ENCODE data around the gene TOLLIP.
A peak's percentile ranks its signal among the peaks of the same experiment; 100 is the strongest.

Gene TOLLIP

DNA sequence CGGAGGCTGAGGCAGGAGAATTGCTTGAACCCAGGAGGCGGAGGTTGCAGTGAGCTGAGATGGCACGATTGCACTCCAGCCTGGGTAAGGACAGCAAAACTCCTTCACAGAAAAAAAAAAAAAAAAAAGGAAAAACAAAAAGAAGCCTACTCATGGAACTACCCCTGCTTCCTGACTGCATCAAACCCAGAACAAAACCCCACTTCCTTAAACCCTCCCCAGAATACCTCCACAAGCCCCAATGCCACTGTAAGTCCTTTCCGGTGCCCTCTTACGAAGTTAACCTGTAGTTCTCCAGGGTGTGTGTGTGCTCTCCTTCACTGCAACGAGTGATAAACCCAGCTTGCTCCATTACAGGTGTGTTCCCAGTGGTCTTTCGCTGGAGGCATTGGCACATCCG lies 8.6 kb upstream of the TOLLIP start:
- no peak for DNase-seq (ENCODE audit: low read depth in 4 of 4, low spot score in 1 of 4)

DNA sequence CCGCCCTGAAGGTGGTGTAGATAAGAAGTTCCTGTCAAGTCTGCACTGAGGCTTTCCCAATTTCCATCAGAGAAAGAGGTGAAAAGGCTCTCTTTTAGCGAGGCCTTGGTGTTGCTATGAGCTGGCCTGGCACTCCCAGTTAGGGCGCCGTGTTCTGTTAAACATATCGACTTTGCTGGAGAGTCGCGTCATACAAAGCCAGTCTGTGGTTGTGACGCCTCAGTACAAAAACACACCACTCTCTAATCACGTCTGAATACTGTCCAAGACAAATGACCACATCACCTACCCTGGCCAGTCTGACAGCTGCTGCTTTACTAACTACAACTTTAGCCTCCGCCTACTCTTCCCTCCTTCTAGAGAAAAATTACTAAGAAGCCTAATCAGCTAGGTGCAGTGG lies 8.0 kb upstream of the TOLLIP start:
- no peak for DNase-seq (ENCODE audit: low read depth in 4 of 4, low spot score in 1 of 4)

DNA sequence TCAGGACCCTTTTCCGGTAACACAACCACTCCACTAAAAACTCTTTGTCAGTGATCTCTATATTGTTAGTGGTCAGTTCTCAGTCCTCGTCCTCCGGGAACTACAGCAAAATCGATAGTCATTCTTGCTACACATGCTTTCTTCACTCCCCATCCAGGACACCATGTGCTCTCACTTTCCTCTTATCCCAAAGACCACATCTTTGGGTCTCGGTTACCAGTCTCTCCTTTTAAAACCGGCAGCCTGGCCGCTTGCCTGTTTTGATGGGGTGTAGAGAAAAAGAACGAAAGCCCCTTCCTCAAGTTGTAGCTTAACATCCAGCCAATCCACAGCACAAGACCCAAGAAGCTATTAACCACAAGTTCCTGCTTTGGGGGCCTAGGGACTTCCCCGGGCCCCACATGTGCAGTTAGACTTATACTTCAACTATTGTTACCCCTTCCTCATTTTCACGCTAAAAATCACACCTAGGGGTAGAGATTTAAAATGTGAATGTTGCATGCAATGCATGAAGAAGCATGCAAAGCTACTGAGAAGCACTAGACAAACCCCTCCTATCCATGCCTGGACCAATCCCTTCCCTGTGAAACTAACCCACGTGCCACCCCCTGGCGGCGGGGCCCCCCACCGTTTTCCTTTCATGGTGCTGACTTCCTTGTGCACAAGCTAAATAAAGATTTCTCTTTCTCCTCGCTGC lies 1.5 kb upstream of the TOLLIP start:
- DNase-seq (ENCODE audit: low read depth in 4 of 4, low spot score in 1 of 4): peak in 1 of 4 experiments; percentile 33

DNA sequence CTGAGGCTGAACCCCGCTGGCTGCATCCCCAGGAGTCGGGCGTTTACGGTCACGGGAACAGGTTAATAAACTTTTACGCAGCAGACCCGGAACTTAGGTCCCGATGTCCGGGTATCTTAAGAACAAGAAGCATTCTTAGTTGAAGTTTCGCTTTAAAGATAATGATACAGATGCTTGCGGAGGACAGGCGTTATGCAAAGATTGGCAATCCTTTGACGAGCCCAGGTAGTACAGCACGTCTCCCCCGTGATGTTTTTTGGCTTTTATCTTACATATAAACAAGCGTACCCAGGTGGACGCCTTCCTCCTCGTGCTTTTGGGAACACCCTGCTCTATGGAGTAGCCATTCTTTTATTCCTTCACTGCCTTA lies 871 bp upstream of the TOLLIP start:
- no peak for DNase-seq (ENCODE audit: low read depth in 4 of 4, low spot score in 1 of 4)

DNA sequence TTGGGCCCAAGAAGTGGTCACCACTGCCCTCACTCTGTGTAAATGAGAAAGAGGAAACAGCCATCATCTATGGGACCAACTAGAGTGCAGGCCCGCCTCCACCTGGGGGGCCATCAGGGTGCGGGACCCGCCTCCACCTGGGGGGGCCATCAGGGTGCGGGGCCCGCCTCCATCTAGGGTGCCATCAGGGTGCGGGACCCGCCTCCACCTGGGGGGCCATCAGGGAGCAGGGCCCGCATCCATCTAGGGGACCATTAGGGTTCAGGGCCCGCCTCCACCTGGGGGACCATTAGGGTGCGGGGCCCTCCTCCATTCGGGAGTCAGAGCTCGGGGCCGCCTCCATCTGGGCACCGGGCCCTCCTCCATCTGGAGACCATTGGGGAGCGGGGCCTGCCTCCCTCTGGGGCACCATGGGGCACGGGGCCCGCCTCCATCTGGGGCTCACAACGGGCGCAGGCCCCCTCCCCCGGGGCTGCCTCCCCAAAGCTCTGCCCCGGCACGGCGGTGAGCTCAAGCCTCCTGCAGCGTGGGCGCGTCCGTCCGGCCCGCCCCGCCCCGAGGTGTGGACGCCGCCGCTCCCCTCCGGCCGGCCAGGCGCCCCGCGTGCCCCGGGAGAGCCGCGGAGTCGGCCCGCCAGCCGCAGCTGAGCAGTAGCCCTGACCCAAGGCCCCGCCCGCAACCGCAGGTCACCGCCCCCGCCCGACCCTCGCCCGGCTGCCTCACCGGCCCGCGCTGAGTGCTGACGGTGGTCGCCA lies 512 bp downstream of the TOLLIP start:
- DNase-seq (ENCODE audit: low read depth in 4 of 4, low spot score in 1 of 4): no peak

DNA sequence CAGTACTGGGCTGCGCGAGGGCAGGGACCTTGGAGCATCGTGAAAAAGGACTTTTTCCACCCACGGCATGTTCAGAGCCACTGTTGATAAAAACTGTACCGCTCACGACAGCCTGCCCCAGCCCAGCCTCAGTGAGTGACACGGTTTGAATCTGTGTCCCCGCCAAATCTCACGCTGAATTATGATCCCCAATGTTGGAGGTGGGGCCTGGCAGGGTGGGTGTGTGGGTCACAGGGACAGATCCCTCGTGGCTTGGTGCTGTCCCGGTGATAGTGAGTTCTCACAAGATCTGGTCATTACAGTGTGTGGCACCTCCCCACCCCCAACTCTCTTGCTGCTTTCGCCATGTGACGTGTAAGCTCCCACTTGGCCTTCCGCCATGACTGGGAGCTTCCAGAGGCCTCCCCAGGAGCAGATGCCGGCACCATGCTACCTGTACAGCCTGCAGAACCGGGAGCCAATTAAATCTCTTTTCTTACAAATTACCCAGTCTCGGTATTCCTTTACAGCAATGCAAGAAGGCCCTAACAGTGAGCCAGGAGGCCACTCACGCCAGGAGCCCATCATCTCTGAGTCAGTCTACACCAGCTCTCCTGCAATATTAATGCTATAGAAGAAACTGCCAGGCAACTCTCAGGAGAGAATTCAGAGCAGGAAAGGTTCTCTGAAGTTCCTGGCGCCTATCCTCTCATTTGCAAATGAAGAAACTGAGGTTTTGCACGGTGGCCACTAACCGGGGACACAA lies 1.3 kb downstream of the TOLLIP start:
- no peak for DNase-seq (ENCODE audit: low read depth in 4 of 4, low spot score in 1 of 4)

DNA sequence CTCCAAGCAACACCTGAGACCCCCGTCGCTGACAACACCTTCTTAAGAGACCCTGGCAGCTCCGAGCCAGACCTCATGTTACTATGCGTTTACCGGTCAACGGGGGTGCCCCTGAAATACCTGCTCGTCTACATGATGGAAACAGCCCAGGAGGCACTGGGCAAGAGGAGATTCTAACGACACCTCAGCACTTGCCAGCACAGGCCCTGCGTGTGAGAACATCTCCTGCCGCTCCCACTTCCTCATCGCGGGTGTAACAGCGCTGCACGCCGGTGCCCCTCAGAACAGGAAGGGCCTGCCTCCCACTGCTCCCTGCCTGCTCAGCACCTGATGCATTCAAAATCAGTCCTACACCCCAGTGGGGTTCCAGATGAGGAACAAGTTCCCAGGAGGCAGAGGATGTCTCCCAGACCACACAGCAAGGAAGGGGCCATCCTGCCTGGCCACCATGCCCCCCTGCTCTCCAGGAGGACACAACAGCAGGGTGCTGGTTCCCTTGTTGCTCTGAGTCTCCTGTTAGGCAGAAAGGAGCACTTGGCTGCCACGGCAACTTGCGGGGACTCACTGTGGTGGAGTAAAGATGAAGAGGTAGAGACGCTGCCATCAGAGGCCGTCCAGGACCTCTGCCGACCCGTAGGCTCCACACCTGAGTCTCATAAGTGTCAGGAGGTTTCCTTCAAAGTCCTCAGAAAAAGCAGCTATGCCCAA lies 2.1 kb downstream of the TOLLIP start:
- DNase-seq (ENCODE audit: low read depth in 4 of 4, low spot score in 1 of 4): no peak

DNA sequence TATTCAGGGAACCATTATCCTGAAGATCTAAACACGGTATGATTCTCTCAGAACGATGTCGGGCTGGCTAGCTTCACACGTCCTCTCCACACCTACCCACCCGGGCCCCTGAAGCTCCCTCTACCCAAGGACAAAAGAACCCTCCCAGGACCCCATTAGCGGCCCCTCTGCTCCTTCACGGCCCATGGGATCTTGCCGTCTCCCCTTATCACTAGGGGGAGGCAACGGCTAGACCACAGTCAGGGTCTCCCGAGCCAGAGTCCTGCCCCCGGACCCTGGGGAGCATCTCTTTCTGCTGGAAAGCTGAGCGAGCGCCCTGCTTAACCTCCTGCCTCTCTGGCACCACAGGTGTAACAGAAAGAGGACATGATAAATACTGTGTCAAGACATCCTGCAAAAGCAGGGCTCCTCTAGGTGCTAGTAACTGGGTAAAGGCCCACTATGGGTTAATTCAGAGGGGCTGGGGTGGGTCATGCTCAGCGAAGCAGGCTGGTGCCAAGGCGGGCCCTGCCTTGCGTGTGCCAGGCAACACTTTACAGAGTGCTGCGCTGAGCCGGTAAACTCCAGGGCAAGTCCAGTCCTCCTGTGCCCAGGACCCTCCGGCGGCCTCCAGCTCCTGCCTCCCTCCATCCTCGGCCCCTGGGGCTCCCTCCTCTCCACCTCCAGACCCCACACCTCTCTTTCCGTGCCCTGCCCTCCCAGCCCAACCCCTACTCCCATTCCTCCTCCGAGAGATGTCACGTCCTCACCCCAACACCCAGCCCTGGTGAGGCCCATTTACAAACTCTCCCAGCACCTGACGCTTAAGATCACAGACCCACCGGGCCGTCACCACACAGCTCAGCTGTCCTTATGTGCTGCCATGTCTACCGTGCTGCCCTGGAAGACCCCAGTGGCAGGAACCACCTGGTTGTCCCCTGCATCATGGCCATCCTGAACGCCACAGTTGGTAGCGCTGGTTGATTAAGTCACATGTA lies 3.0 kb downstream of the TOLLIP start:
- DNase-seq (ENCODE audit: low read depth in 4 of 4, low spot score in 1 of 4): no peak

DNA sequence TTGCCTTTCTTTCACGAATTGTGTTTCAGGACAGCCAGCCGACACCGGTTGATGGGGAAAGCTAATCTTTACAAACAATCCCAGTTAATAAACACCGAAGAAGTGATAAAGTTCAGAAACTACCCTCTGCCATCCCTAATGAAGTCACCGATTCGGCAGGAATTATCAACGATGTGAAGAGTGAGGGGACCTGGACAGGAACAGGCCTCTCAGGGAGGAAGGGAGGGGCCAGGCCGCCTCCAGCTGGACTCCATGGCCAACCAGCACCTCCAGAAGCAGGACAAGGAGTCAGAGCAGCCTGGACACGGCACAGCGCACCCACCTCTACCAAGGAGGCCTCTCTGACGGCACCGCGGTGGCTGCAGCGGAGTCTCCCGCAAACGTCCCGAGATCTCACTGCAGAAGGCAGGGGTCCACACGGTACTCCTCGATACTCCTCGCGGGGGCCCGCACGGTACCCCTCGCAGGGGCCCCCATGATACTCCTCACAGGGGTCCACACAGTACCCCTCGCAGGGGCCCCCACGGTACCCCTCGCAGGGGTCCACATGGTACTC lies 3.9 kb downstream of the TOLLIP start:
- DNase-seq (ENCODE audit: low read depth in 4 of 4, low spot score in 1 of 4): no peak

DNA sequence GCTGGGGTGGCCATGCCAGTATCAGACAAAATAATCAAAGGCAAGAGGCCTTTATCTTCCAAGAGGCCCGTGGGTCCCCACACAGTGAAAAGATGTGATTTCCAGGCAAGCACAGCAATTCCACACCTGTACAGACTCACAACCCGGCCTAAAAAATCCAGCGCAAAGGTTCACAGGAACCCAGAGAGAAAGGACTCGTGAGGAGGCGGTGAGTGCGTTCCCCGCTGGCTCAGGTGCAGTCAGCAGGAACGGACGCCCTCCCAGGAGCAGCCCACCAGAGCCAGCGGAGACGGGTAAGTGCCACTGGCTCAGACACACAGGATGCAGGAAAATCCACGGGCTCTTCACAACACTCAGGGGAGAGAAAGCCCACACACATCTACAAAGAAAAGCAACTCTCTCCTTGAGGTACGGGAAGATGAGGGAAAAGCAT lies 4.4 kb downstream of the TOLLIP start:
- no peak for DNase-seq (ENCODE audit: low read depth in 4 of 4, low spot score in 1 of 4)

DNA sequence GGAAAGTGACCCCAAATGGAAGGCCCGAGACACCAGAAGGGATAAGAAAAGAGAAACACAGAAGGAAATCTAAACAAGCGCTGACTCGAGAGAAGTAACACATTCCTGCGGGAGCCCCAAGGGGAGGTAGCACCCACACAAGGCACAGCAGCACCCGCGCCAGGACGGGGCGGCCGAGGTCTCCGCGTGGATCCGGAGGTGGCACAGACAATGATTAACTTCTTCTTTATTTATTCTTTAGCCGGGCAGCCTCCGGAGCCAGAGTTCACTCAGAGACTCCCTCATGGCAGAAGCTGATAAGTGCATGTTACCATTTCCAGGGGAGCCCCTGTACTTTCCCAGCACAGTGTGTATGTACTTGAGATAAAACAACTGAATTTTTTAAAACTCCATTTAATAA lies 5.1 kb downstream of the TOLLIP start:
- DNase-seq (ENCODE audit: low read depth in 4 of 4, low spot score in 1 of 4): no peak

DNA sequence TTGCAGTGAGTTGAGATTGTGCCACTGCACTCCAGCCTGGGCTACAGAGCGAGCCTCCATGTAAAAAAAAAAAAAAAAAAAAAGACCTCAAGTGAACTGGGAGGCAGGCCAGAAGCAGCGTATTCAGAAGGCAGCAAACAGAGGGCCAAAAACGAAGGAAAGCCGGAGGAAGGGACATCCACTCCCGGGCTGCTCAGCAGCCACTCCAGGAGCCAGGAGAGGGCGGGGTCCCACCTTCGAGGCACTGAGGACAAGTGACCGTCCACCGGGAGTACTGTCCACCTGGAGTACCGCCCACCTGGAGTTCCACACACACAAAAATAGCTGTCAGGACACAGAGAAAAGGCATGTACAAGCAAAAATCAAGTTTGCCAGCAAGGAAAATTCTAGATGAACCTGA lies 5.5 kb downstream of the TOLLIP start:
- DNase-seq (ENCODE audit: low read depth in 4 of 4, low spot score in 1 of 4): no peak

DNA sequence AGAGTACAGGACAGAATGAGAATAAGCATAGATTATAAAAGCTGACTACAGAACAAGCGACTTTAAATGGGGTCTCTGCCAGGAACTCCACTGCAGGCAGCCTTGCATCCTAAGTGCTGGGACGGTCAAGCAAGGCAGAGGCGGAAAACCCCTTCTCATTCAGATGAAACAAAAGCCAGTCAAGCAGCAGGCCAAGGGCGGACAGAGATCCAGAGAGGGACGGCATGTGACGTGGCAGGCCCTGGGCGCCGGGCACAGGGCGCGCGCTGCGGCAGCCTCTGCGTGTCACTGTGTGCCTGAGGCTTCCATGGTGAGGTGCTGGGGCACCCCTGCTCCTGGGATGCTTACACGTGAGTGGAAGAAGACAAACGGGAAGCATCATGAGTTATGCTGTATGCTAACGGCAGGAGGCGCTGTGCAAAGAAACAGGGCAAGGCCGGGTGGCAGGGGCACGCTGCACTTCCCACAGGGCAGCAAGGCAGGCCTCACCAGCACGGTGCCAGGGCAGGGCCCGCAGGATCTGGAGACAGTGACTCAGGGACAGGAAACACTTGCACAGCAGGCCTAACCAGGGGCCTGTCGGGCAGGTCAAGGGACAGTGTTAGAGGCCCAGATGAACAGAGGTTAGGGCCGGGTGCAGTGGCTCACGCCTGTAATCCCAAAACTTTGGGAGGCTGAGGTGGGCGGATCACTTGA lies 6.2 kb downstream of the TOLLIP start:
- DNase-seq (ENCODE audit: low read depth in 4 of 4, low spot score in 1 of 4): no peak

DNA sequence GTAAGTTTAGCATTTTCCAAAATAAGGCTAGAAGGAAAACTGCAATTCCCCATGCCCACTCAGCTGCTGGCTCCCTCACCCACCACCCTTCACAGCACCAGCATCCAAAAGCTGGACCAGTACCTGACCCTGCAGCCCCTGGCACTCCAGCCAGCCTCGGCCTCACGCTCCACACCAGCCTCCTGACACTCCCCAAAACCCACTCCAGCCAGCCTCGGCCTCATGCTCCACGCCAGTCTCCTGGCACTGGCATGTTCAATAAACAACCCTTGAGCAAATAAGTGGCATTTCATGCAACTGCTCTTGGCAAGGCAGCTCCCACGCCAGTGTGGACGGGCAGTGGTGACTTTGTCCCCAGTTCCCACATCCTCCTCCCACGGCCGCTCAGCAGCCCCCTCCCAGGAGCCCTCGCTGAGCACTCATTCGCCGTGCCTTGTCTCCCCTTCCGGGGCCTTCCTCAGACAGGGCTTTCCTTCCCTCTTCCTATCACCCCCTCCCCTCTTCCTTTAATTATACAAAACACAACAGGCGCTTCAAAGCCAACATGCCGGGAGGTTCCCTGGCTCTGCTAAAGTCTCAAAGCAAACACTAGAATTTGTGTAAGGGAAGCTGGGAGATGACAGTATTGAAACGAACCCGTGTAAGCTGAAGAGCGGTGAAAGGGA lies 6.8 kb downstream of the TOLLIP start:
- no peak for DNase-seq (ENCODE audit: low read depth in 4 of 4, low spot score in 1 of 4)

DNA sequence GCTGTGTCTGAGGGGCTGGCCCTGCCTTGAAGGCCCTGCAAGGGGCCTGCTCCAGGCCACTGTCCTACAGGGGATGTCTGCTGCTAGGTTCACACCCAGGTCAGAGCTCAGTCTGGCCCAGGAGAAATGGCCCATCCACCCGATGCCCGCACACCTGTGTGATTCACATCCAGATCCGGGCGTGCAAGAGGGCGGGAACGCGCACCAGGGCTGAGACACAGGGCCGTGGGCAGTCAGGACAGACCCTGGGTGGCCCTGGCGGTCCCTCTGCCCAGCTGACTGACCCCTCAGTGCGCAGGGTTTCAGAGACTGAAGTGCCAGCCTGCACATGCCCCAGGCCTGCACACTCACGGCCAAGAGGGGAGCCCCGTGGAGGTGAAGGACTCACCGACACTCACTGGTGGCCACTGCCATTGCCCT lies 7.4 kb downstream of the TOLLIP start:
- DNase-seq (ENCODE audit: low read depth in 4 of 4, low spot score in 1 of 4): no peak

DNA sequence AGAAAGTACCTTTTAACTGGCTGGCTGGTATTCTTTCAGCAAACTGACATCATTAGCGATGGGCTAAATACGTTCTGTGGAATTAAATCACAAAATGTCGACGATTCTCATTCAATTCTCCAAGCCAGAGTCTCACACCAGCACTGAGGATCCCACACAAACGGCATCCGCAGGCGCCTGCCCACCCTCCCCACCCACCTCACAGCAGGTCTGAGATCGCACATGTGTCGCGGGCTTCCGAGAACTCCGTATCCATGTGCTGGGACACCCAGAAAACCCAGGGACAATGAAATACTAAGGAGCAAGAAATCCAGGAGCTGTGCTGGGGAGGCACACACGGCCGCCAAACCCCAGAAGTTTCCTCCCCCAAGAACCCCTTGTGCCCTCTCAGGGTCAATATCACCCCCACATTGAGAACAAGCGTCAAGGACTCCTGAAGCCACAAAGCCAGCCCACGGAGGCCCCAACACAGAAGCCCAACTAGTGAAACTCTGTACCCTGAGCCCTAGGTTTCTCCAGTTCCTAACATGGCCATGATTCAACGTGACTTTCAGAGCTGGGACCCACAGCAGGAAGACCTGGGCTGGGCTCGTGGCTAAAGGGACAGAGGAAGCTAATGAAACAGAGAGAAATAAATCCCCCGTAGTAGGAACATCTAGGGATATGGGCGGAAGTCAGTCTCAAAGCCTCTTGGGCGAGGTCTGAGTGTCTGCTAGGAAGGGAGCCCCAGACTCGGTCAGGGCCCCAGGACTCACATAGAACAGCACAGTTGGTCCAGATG lies 8.0 kb downstream of the TOLLIP start:
- no peak for DNase-seq (ENCODE audit: low read depth in 4 of 4, low spot score in 1 of 4)

DNA sequence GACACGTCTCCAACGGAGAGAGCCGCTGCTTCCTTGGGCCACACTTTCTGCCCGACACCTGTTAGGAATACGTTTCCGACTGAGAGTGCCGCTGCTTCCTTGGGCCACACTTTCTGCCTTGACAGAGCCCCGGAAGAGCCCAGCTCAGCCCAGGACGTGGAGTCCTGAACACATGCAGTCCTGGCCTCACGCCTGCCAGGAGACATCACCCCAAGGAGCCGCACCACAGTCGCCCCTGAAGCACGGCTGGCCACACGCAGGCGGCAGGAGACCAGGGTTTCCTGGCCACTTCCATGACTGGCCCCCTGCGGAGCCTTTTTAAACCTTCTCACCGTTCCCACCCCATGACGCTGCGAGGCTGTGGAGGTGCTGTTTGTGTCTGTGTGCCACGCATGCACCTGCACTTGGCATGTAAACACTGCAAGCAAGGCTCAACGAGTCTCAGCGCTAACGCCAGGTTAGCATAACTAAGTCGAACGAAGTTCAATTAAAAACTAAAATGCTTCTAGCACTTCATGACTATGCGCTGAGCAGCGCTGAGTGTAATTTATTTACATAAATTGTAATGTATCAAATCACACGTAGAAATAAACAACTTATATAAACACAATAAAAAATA lies 8.8 kb downstream of the TOLLIP start:
- DNase-seq (ENCODE audit: low read depth in 4 of 4, low spot score in 1 of 4): no peak

DNA sequence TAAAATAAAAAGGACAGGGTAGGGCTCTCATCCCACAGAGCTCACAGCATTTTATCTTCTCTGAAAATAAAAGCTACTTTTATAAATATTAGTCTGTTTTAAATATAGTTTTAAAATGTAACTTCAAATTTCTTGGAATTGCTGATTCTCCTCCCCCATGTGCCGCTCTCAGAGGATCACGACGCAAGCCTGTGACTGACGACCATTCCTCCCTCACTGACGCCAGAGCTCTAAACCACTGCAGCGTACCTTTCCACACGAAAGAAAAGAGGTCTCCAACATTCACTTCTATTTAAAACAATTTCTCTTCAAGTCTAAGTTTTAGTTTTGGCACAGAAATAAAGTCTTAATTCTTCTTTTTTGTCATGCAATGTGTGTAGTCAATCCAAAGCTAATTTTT lies 9.3 kb downstream of the TOLLIP start:
- DNase-seq (ENCODE audit: low read depth in 4 of 4, low spot score in 1 of 4): no peak
